SKM-1 (cell line): ENCODE measurements around the gene SLC22A3.
"Not testable (repeated sequence)": the region's sequence is repeated elsewhere in the genome, so short reads cannot be mapped to it uniquely, and the experiment has no call there.

Source experiments
- DNase-seq: peaks from one replicate; lab custom pipeline; 2025; ENCODE audit not compliant: unreplicated experiment; lab: John Stamatoyannopoulos, UW

Gene SLC22A3

GRCh38 chr6:160348223-160349019 lies at the start of gene SLC22A3:
SLC22A3 (plus strand) TSS chr6:160348378; CDS start chr6:160348420, 42 bp downstream.
- DNase-seq, result no peak

GRCh38 chr6:160299559-160299958 lies 48.6 kb upstream of the SLC22A3 start:
- no peak for DNase-seq

GRCh38 chr6:160300076-160300695 lies 48.0 kb upstream of the SLC22A3 start:
- DNase-seq, result no peak

GRCh38 chr6:160301339-160301738 lies 46.8 kb upstream of the SLC22A3 start:
- DNase-seq, result no peak

GRCh38 chr6:160302431-160303082 lies 45.6 kb upstream of the SLC22A3 start:
- not testable (repeated sequence) for DNase-seq

- no peak for DNase-seq
Measured at GRCh38 chr6:160303806-160304205, 44.4 kb upstream of the SLC22A3 start.

- DNase-seq, result no peak
Measured at GRCh38 chr6:160305926-160306713, 42.1 kb upstream of the SLC22A3 start.

- DNase-seq, result no peak
Measured at GRCh38 chr6:160309718-160310117, 38.5 kb upstream of the SLC22A3 start.

GRCh38 chr6:160312900-160313299 lies 35.3 kb upstream of the SLC22A3 start:
- no peak for DNase-seq

GRCh38 chr6:160315310-160315709 lies 32.9 kb upstream of the SLC22A3 start:
- no peak for DNase-seq

GRCh38 chr6:160316261-160316660 lies 31.9 kb upstream of the SLC22A3 start:
- DNase-seq, result no peak

GRCh38 chr6:160319246-160319645 lies 28.9 kb upstream of the SLC22A3 start:
- DNase-seq, result no peak

GRCh38 chr6:160321729-160322505 lies 26.3 kb upstream of the SLC22A3 start:
- no peak for DNase-seq

GRCh38 chr6:160327981-160328380 lies 20.2 kb upstream of the SLC22A3 start:
- DNase-seq, result no peak

GRCh38 chr6:160328447-160328846 lies 19.7 kb upstream of the SLC22A3 start:
- DNase-seq, result no peak

- DNase-seq, result no peak
Measured at GRCh38 chr6:160329188-160329587, 19.0 kb upstream of the SLC22A3 start.

GRCh38 chr6:160330619-160331018 lies 17.6 kb upstream of the SLC22A3 start:
- no peak for DNase-seq

GRCh38 chr6:160331204-160331603 lies 17.0 kb upstream of the SLC22A3 start:
- no peak for DNase-seq

GRCh38 chr6:160331753-160332152 lies 16.4 kb upstream of the SLC22A3 start:
- DNase-seq, result no peak

GRCh38 chr6:160333101-160333500 lies 15.1 kb upstream of the SLC22A3 start:
- no peak for DNase-seq
